AG08395 (cell line): ENCODE data around the gene CATSPERE.
"Not testable (repeated sequence)": the region's sequence is repeated elsewhere in the genome, so short reads cannot be mapped to it uniquely, and the experiment has no call there.

Source experiments
- DNase-seq: peaks from one replicate; pipeline ENCODE4 v3.0.0; 2012; ENCODE audit warnings: mixed read lengths, low spot score

Gene CATSPERE

GRCh38 chr1:244666672-244667418 lies 205.8 kb downstream of the CATSPERE start:
- DNase-seq, result not testable (repeated sequence)

GRCh38 chr1:244667797-244668196 lies 206.7 kb downstream of the CATSPERE start:
- no peak for DNase-seq

GRCh38 chr1:244672946-244673682 lies 212.0 kb downstream of the CATSPERE start:
- peak; percentile 22 for DNase-seq

- no peak for DNase-seq
These were observed 213.4 kb downstream of the CATSPERE start for GRCh38 chr1:244674446-244674845.

- DNase-seq, result no peak
These were observed 214.1 kb downstream of the CATSPERE start for GRCh38 chr1:244675167-244675566.

GRCh38 chr1:244678697-244679096 lies 217.6 kb downstream of the CATSPERE start:
- no peak for DNase-seq

- no peak for DNase-seq
These were observed 219.6 kb downstream of the CATSPERE start for GRCh38 chr1:244680667-244681066.

GRCh38 chr1:244682087-244682486 lies 221.0 kb downstream of the CATSPERE start:
- DNase-seq, result not testable (repeated sequence)
